ENCODE results near the gene CHD9.

Gene CHD9

DNA sequence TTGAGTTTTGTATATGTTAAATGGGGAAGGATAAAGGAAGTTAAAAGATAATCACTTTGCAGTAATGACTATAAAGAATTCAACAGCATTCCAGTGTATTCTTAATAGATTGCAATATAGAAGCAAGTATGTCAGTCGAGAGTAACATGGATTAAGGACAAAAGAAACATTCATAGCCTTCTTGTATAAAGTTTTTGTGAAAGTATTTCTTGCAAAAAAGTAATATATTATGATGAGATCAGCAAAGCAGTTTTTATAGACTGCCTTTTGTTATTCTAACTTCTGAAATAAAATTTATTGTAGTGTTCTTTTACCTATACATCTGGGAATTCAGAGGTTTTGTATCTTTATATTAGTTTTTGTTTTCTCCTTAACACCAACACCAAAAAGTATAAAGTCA is 194.5 kb downstream of the CHD9 start:
- H3K36me3 ChIP-seq (ENCODE audit: insufficient read depth, low read length): peaks cover 70% of the 10 kb centered on the region
- TF ChIP-seq, protein P1, sequence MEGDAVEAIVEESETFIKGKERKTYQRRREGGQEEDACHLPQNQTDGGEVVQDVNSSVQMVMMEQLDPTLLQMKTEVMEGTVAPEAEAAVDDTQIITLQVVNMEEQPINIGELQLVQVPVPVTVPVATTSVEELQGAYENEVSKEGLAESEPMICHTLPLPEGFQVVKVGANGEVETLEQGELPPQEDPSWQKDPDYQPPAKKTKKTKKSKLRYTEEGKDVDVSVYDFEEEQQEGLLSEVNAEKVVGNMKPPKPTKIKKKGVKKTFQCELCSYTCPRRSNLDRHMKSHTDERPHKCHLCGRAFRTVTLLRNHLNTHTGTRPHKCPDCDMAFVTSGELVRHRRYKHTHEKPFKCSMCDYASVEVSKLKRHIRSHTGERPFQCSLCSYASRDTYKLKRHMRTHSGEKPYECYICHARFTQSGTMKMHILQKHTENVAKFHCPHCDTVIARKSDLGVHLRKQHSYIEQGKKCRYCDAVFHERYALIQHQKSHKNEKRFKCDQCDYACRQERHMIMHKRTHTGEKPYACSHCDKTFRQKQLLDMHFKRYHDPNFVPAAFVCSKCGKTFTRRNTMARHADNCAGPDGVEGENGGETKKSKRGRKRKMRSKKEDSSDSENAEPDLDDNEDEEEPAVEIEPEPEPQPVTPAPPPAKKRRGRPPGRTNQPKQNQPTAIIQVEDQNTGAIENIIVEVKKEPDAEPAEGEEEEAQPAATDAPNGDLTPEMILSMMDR (IDR thresholded peaks at IDR 0.05; ENCODE audit: low read length): no peak
- H3K4me3 ChIP-seq (ENCODE audit: low read depth, low read length, poor library complexity, severe bottlenecking): no peak overlapping the region
- H3K9me3 ChIP-seq (ENCODE audit: low read length): no peaks in the 10 kb centered on the region
- no peaks in the 10 kb centered on the region for H3K9me2 ChIP-seq (ENCODE audit: low read depth, low read length)
- H3K27me3 ChIP-seq (ENCODE audit: insufficient read depth, low read length): no peaks in the 10 kb centered on the region
- no peaks in the 10 kb centered on the region for H3K4me1 ChIP-seq (ENCODE audit: insufficient read depth, low read length, severe bottlenecking)
- H3K27ac ChIP-seq (ENCODE audit: low read depth, low read length, poor library complexity, severe bottlenecking): no peak overlapping the region
- no peaks in the 10 kb centered on the region for H3K79me2 ChIP-seq (ENCODE audit: insufficient read depth, low read length)
- H4K20me1 ChIP-seq (ENCODE audit: insufficient read depth, low read length): no peaks in the 10 kb centered on the region
- H2AFZ ChIP-seq (ENCODE audit: low read length): no peak overlapping the region
- H3K4me2 ChIP-seq (ENCODE audit: low read length): no peak overlapping the region
- no peaks in the 10 kb centered on the region for H3F3A ChIP-seq (ENCODE audit: insufficient read depth, low read length)
- no peak overlapping the region for H3K9ac ChIP-seq (ENCODE audit: low read length)

DNA sequence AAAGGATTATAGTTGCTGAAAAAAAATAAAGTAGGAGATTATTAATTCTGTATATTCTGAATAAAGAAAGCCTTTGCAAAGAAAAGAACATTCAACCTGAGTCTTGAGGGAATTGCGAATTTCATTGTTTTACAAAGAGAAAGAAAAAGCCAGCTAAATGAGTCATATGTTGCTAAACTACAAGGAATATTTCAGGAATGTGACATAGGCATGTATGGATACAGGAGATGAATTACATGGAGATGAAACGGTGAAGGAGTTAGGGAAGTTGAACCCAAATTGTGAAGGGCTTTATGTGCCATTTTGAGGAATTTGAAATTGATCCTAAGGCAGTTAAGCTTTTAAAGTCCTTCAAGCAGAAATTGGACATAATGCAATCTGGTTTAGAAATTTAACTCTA is 202.2 kb downstream of the CHD9 start:
- no peak overlapping the region for H2AFZ ChIP-seq (ENCODE audit: low read length)
- peaks cover 69% of the 10 kb centered on the region for H3K36me3 ChIP-seq (ENCODE audit: insufficient read depth, low read length)
- no peak overlapping the region for H3K4me2 ChIP-seq (ENCODE audit: low read length)
- H3K4me1 ChIP-seq (ENCODE audit: insufficient read depth, low read length, severe bottlenecking): no peaks in the 10 kb centered on the region
- no peak overlapping the region for H3K4me3 ChIP-seq (ENCODE audit: low read depth, low read length, poor library complexity, severe bottlenecking)
- no peaks in the 10 kb centered on the region for H3K9me2 ChIP-seq (ENCODE audit: low read depth, low read length)
- no peaks in the 10 kb centered on the region for H3K9me3 ChIP-seq (ENCODE audit: low read length)
- TF ChIP-seq, protein P1 (IDR thresholded peaks at IDR 0.05; ENCODE audit: low read length): no peak
- no peak for TF ChIP-seq EZH2 (IDR thresholded peaks at IDR 0.05; ENCODE audit: borderline replicate concordance, low read length)
- H4K20me1 ChIP-seq (ENCODE audit: insufficient read depth, low read length): no peaks in the 10 kb centered on the region
- H3F3A ChIP-seq (ENCODE audit: insufficient read depth, low read length): no peaks in the 10 kb centered on the region
- no peak overlapping the region for H3K9ac ChIP-seq (ENCODE audit: low read length)
- H3K27ac ChIP-seq (ENCODE audit: low read depth, low read length, poor library complexity, severe bottlenecking): no peak overlapping the region
- no peaks in the 10 kb centered on the region for H3K27me3 ChIP-seq (ENCODE audit: insufficient read depth, low read length)
- H3K79me2 ChIP-seq (ENCODE audit: insufficient read depth, low read length): no peaks in the 10 kb centered on the region

DNA sequence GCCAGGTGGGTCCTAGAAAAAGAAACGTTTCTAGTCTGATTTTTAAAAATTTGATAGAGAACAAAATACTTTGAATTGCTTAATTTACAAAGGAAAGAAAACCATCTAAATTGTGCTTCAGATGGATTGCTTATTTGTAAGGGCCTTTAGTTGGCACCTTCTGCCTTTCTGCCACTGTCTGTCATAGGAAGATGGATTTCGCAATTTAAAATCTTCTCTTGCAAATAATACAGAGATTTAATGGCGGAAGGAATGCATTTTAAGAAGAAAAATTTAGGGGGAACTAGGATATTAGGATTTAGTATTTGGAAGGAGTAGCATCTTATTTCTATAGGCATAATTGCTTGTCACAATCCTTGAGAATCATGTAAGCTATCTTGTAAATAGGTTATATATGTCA is 204.0 kb downstream of the CHD9 start:
- Histone ChIP-seq H3K9me2 (ENCODE audit: low read depth, low read length) (no peaks in the 10 kb centered on the region), H3K9ac (ENCODE audit: low read length) (no peak overlapping the region), H3K27ac (ENCODE audit: low read depth, low read length, poor library complexity, severe bottlenecking) (no peak overlapping the region), H3K79me2 (ENCODE audit: insufficient read depth, low read length) (no peaks in the 10 kb centered on the region), H3K4me3 (ENCODE audit: low read depth, low read length, poor library complexity, severe bottlenecking) (no peak overlapping the region), H3K4me1 (ENCODE audit: insufficient read depth, low read length, severe bottlenecking) (no peaks in the 10 kb centered on the region), H3K9me3 (ENCODE audit: low read length) (no peaks in the 10 kb centered on the region), H3K36me3 (ENCODE audit: insufficient read depth, low read length) (peaks cover 69% of the 10 kb centered on the region), H3K4me2 (ENCODE audit: low read length) (no peak overlapping the region), H2AFZ (ENCODE audit: low read length) (no peak overlapping the region), H3K27me3 (ENCODE audit: insufficient read depth, low read length) (no peaks in the 10 kb centered on the region), H4K20me1 (ENCODE audit: insufficient read depth, low read length) (no peaks in the 10 kb centered on the region), H3F3A (ENCODE audit: insufficient read depth, low read length) (no peaks in the 10 kb centered on the region)
- TF ChIP-seq EZH2 (IDR thresholded peaks at IDR 0.05; ENCODE audit: borderline replicate concordance, low read length): no peak
- TF ChIP-seq, protein P1 (IDR thresholded peaks at IDR 0.05; ENCODE audit: low read length): no peak

Data from OCI-LY1 (cell line).